SH-SY5Y (cell line): ENCODE results near the gene NODAL.

Experiments
- GATA2 ChIP-seq: IDR thresholded peaks from 2 replicates; pipeline ENCODE4 v1.6.1; 2011; ENCODE audit warnings: mild to moderate bottlenecking, low read depth, low read length
- GATA3 ChIP-seq: IDR thresholded peaks from 2 replicates; pipeline ENCODE4 v1.6.1; 2011; ENCODE audit warnings: low read depth, mild to moderate bottlenecking, low read length, moderate library complexity

DNA sequence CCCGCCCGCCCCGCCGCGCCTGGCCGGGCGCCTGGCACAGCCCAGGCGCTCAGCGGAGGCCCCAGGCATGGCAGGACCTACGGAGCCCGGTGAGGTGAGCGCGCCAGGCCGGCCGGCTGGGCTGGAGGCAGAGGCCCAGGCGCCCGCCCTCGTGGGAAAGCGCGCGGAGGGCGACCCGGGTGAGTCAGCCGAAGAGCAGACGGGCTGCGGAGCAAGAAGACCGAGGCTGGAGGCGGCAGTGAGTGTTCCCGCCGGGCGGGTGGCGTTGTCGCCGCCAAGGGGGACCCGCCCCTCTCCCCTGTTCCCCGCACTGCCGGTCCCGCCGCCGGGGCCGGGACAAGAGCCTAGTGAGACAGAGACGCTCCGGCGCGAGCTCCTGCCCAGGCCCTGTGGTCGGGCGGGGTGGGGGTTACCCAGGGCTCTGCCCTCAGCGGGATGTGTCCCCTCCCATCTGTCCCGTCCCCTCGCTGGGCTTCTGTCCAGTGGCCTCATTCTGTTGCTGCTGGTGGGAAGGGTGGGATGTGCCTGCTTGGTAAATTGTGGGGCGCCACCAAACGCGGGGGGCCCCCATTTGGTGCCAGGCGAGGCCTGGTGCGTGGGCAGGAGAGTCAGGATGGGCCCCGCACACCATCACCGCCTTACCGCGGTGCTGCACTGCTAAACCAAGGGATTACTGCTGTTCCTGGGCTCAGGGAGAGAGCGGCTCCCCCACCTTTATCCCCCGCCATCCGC is 17.0 kb upstream of the NODAL start:
- TF ChIP-seq GATA2 (no peak), GATA3 (no peak)
